ENCODE results near the gene CBLB. TPM values are rescaled to one million over a fixed set of nuclear protein-coding genes. Genes with fewer than 3 reads are reported as not detected.

CBLB gene
- total and polyA plus RNA-seq, 9 of the 15 experiments (the other 6 are each of a cell fraction or from before 2014, with no cell fraction given), result 1.8 to 8.1 (median 5.3) TPM

DNA sequence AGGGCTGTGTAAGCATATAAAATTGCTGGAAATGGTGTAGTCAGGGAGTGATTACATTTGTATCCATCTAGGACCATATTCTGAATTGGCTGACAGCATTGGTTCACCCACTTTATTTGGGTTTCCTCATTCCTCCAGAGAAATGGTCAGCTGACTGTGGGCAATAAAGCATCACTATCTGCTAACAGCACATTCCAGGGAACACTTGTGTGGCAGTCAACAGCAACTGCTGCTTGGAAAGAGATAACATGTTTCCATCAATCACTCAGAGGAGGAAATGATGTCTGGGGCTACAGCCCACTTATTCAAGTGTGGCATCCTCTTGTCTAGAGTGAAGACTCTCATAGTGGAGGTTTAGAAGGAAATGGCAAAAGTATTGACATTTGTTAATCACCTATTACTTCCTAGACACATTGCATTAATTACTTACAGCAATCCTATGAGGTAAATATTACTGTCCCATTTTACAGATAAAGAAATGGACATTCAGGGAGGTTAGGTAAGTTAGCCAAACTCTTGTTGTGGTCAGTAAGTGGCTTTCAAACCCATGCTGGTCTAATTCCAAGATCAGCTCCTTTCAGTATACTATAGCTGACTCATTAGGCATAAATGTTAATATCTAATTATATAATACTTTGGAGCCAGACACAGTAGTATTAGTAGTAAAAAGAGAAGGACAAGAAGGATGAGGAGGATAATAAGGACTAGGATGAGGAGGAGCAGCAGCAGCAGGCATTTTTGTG is 254.4 kb downstream of the CBLB start (continued):
- TF ChIP-seq POLR2H (tag; IDR thresholded peaks at IDR 0.05; ENCODE audit: low read depth) (no peak), DNMT1 (IDR thresholded peaks at IDR 0.05) (no peak), CHD1 (IDR thresholded peaks at IDR 0.05; ENCODE audit: low read length) (no peak), RBFOX2 (IDR thresholded peaks at IDR 0.05; ENCODE audit: low read depth, low read length) (no peak), GATA2 (CRISPR knock-in tag; IDR thresholded peaks at IDR 0.05) (peak; percentile 93), CCAR2 (IDR thresholded peaks at IDR 0.05; ENCODE audit: low read depth, low read length) (no peak), GABPB2 (CRISPR knock-in tag; conservative IDR thresholded peaks at IDR 0.05) (no peak), ZNF263 (CRISPR knock-in tag; IDR thresholded peaks at IDR 0.05; ENCODE audit: borderline replicate concordance) (no peak), ZNF551 (CRISPR knock-in tag; IDR thresholded peaks at IDR 0.05) (no peak), GTF2E2 (tag; IDR thresholded peaks at IDR 0.05) (no peak), MXI1 (IDR thresholded peaks at IDR 0.05; ENCODE audit: low read depth, low read length) (no peak), SIN3B (IDR thresholded peaks at IDR 0.05; ENCODE audit: low read depth) (no peak), HOXB6 (CRISPR knock-in tag; IDR thresholded peaks at IDR 0.05; ENCODE audit: borderline replicate concordance) (no peak), YBX1 (IDR thresholded peaks at IDR 0.05) (no peak)
- TF ChIP-seq, protein P1, sequence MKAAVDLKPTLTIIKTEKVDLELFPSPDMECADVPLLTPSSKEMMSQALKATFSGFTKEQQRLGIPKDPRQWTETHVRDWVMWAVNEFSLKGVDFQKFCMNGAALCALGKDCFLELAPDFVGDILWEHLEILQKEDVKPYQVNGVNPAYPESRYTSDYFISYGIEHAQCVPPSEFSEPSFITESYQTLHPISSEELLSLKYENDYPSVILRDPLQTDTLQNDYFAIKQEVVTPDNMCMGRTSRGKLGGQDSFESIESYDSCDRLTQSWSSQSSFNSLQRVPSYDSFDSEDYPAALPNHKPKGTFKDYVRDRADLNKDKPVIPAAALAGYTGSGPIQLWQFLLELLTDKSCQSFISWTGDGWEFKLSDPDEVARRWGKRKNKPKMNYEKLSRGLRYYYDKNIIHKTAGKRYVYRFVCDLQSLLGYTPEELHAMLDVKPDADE (conservative IDR thresholded peaks at IDR 0.05; ENCODE audit: control insufficient read depth, low read depth, low read length), result no peak
- TF ChIP-seq, protein P2, sequence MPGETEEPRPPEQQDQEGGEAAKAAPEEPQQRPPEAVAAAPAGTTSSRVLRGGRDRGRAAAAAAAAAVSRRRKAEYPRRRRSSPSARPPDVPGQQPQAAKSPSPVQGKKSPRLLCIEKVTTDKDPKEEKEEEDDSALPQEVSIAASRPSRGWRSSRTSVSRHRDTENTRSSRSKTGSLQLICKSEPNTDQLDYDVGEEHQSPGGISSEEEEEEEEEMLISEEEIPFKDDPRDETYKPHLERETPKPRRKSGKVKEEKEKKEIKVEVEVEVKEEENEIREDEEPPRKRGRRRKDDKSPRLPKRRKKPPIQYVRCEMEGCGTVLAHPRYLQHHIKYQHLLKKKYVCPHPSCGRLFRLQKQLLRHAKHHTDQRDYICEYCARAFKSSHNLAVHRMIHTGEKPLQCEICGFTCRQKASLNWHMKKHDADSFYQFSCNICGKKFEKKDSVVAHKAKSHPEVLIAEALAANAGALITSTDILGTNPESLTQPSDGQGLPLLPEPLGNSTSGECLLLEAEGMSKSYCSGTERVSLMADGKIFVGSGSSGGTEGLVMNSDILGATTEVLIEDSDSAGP (CRISPR knock-in tag; IDR thresholded peaks at IDR 0.05), result no peak
- TF ChIP-seq, protein P3, sequence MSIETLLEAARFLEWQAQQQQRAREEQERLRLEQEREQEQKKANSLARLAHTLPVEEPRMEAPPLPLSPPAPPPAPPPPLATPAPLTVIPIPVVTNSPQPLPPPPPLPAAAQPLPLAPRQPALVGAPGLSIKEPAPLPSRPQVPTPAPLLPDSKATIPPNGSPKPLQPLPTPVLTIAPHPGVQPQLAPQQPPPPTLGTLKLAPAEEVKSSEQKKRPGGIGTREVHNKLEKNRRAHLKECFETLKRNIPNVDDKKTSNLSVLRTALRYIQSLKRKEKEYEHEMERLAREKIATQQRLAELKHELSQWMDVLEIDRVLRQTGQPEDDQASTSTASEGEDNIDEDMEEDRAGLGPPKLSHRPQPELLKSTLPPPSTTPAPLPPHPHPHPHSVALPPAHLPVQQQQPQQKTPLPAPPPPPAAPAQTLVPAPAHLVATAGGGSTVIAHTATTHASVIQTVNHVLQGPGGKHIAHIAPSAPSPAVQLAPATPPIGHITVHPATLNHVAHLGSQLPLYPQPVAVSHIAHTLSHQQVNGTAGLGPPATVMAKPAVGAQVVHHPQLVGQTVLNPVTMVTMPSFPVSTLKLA (conservative IDR thresholded peaks at IDR 0.05), result no peak; a peak in 1 of 4 replicates
- TF ChIP-seq, protein P4, sequence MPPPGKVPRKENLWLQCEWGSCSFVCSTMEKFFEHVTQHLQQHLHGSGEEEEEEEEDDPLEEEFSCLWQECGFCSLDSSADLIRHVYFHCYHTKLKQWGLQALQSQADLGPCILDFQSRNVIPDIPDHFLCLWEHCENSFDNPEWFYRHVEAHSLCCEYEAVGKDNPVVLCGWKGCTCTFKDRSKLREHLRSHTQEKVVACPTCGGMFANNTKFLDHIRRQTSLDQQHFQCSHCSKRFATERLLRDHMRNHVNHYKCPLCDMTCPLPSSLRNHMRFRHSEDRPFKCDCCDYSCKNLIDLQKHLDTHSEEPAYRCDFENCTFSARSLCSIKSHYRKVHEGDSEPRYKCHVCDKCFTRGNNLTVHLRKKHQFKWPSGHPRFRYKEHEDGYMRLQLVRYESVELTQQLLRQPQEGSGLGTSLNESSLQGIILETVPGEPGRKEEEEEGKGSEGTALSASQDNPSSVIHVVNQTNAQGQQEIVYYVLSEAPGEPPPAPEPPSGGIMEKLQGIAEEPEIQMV (tag; conservative IDR thresholded peaks at IDR 0.05; ENCODE audit: low read depth), result no peak
- TF ChIP-seq, protein P5, sequence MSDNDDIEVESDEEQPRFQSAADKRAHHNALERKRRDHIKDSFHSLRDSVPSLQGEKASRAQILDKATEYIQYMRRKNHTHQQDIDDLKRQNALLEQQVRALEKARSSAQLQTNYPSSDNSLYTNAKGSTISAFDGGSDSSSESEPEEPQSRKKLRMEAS (CRISPR knock-in tag; IDR thresholded peaks at IDR 0.05), result no peak
- TF ChIP-seq, protein P6, sequence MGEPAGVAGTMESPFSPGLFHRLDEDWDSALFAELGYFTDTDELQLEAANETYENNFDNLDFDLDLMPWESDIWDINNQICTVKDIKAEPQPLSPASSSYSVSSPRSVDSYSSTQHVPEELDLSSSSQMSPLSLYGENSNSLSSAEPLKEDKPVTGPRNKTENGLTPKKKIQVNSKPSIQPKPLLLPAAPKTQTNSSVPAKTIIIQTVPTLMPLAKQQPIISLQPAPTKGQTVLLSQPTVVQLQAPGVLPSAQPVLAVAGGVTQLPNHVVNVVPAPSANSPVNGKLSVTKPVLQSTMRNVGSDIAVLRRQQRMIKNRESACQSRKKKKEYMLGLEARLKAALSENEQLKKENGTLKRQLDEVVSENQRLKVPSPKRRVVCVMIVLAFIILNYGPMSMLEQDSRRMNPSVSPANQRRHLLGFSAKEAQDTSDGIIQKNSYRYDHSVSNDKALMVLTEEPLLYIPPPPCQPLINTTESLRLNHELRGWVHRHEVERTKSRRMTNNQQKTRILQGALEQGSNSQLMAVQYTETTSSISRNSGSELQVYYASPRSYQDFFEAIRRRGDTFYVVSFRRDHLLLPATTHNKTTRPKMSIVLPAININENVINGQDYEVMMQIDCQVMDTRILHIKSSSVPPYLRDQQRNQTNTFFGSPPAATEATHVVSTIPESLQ (CRISPR knock-in tag; IDR thresholded peaks at IDR 0.05), result no peak

Measured in K562 (cell line).